NCI-H1048 (cell line): ENCODE data around the gene LNX1.

Experiments used
- DNase-seq: peaks from one replicate; lab custom pipeline; 2025; lab: John Stamatoyannopoulos, UW

LNX1 gene

GRCh38 chr4:53535567-53535966, 55.7 kb downstream of the LNX1 start:
- no peak for DNase-seq

- DNase-seq, result no peak
These were observed 56.6 kb downstream of the LNX1 start for GRCh38 chr4:53534684-53535083.

GRCh38 chr4:53532521-53532920, 58.8 kb downstream of the LNX1 start:
- no peak for DNase-seq

GRCh38 chr4:53531585-53532224, 59.6 kb downstream of the LNX1 start:
- no peak for DNase-seq

- no peak for DNase-seq
These were observed 62.3 kb downstream of the LNX1 start for GRCh38 chr4:53529025-53529424.

- no peak for DNase-seq
These were observed 63.4 kb downstream of the LNX1 start for GRCh38 chr4:53527930-53528329.

- DNase-seq, result no peak
These were observed 64.0 kb downstream of the LNX1 start for GRCh38 chr4:53527326-53527725.

GRCh38 chr4:53522334-53522733, 69.0 kb downstream of the LNX1 start:
- no peak for DNase-seq

GRCh38 chr4:53520116-53520515, 71.2 kb downstream of the LNX1 start:
- DNase-seq, result no peak

GRCh38 chr4:53518807-53519206, 72.5 kb downstream of the LNX1 start:
- DNase-seq, result no peak

- no peak for DNase-seq
These were observed 76.2 kb downstream of the LNX1 start for GRCh38 chr4:53515076-53515475.

- DNase-seq, result no peak
These were observed 76.8 kb downstream of the LNX1 start for GRCh38 chr4:53514509-53514908.

- no peak for DNase-seq
These were observed 78.7 kb downstream of the LNX1 start for GRCh38 chr4:53512608-53513007.

GRCh38 chr4:53511014-53511413, 80.3 kb downstream of the LNX1 start:
- DNase-seq, result no peak

GRCh38 chr4:53510321-53510720, 81.0 kb downstream of the LNX1 start:
- DNase-seq, result no peak

GRCh38 chr4:53508446-53508845, 82.8 kb downstream of the LNX1 start:
- DNase-seq, result no peak

- no peak for DNase-seq
These were observed 83.5 kb downstream of the LNX1 start for GRCh38 chr4:53507671-53508286.

GRCh38 chr4:53507058-53507457, 84.2 kb downstream of the LNX1 start:
- DNase-seq, result no peak

- no peak for DNase-seq
These were observed 85.3 kb downstream of the LNX1 start for GRCh38 chr4:53505947-53506346.

- DNase-seq, result no peak
These were observed 89.2 kb downstream of the LNX1 start for GRCh38 chr4:53502094-53502493.

GRCh38 chr4:53501561-53501960, 89.7 kb downstream of the LNX1 start:
- no peak for DNase-seq

- no peak for DNase-seq
These were observed 90.7 kb downstream of the LNX1 start for GRCh38 chr4:53500546-53500945.

- DNase-seq, result no peak
These were observed 91.5 kb downstream of the LNX1 start for GRCh38 chr4:53499791-53500190.

- no peak for DNase-seq
These were observed 92.6 kb downstream of the LNX1 start for GRCh38 chr4:53498706-53499105.
